GM12878 (cell line): ENCODE data around the gene SCN8A. TPM values are rescaled to one million over a fixed set of nuclear protein-coding genes. Genes with fewer than 3 reads are reported as not detected.

Source experiments
- ATAC-seq: fragments of 200-7000 bp; cut with Tn5 transposase; 3 replicates; pipeline ENCODE4 v1.9.1; 2020; ENCODE audit warnings: mild to moderate bottlenecking, moderate library complexity
- BruUV-seq: library from RNA; stranded (reverse); fragments of 400-500 nt; replicated peaks from 2 replicates; lab custom pipeline; 2021; lab: Mats Ljungman, UMichigan
- CTCF ChIA-PET: fragments of 300-600 bp; sonication (Branson Sonifier 250); formaldehyde crosslinking; extraction: SDS; loops from one replicate; lab custom pipeline; 2021; ENCODE audit warnings: inconsistent platforms; lab: Yijun Ruan, JAX
- POLR2A ChIA-PET: fragments of 350-600 bp; formaldehyde crosslinking; extraction: SDS; loops from one replicate; lab custom pipeline; 2021; ENCODE audit warnings: inconsistent platforms; lab: Charles Lee
- RAD21 ChIA-PET: fragments of 300-600 bp; sonication (Branson Sonifier 250); formaldehyde crosslinking; loops from one replicate; lab custom pipeline; 2023; ENCODE audit warnings: antibody characterized with exemption; ENCODE audit not compliant: unreplicated experiment; lab: Charles Lee
- SMC1A ChIA-PET: fragments of 300-600 bp; sonication (Branson Sonifier 250); formaldehyde crosslinking; loops from one replicate; lab custom pipeline; 2023; ENCODE audit not compliant: unreplicated experiment, uncharacterized antibody; lab: Charles Lee
- DNase-seq: peaks from one replicate; pipeline ENCODE4 v3.0.0-alpha.2; 2011; ENCODE audit warnings: low read depth, low spot score
- FAIRE-seq: peaks from 3 replicates; lab custom pipeline; 2011; peaks lifted over from hg19 to GRCh38; lab: Jason Lieb, UNC
- H2AFZ ChIP-seq: 2 replicates; pipeline ENCODE4 v1.6.0; 2011; ENCODE audit warnings: low read depth, low read length, control low read depth; ENCODE audit not compliant: control insufficient read depth
- H3K27ac ChIP-seq: 2 replicates; pipeline ENCODE4 v1.5.1; 2011; ENCODE audit warnings: control low read depth; ENCODE audit not compliant: control insufficient read depth, insufficient read depth
- H3K27me3 ChIP-seq, 2 experiments: replicated peaks in 1 of 2; 2 replicates each; pipeline versions ENCODE4 v1.6.0 to v1.6.1; 2011; ENCODE audit warnings: low read length in 1 of 2; ENCODE audit not compliant: control insufficient read depth in 2 of 2, insufficient read depth in 2 of 2
- H3K36me3 ChIP-seq, 2 experiments: 2 replicates each; pipeline ENCODE4 v1.5.1; 2011; ENCODE audit warnings: low read length in 1 of 2; ENCODE audit not compliant: control insufficient read depth in 2 of 2, insufficient read depth in 2 of 2
- H3K4me1 ChIP-seq: 2 replicates; pipeline ENCODE4 v1.6.1; 2011; ENCODE audit warnings: mild to moderate bottlenecking, low read length, moderate library complexity, mixed read lengths; ENCODE audit not compliant: control insufficient read depth, insufficient read depth
- H3K4me2 ChIP-seq: 2 replicates; pipeline ENCODE4 v1.6.0; 2011; ENCODE audit warnings: control low read depth; ENCODE audit not compliant: control insufficient read depth, insufficient read depth
- H3K4me3 ChIP-seq: fragments of 200-600 bp; sonication (generic); 2 replicates; pipeline ENCODE4 v1.5.1; 2016
- H3K79me2 ChIP-seq: 2 replicates; pipeline ENCODE4 v1.6.0; 2011; ENCODE audit warnings: low read length; ENCODE audit not compliant: control insufficient read depth, insufficient read depth
- H3K9ac ChIP-seq: 2 replicates; pipeline ENCODE4 v1.8.0; 2011; ENCODE audit warnings: low read length, control low read depth, mixed read lengths; ENCODE audit not compliant: control insufficient read depth, insufficient read depth
- H3K9me3 ChIP-seq: replicated peaks from 3 replicates; pipeline ENCODE4 v1.5.1; 2011; ENCODE audit warnings: mild to moderate bottlenecking, low read length; ENCODE audit not compliant: control insufficient read depth, insufficient read depth
- H4K20me1 ChIP-seq: 2 replicates; pipeline ENCODE4 v1.6.0; 2011; ENCODE audit not compliant: control insufficient read depth, insufficient read depth
- CEBPZ ChIP-seq: fragments of 150-350 bp; IDR thresholded peaks from 2 replicates; pipeline ENCODE4 v1.6.1; 2016; ENCODE audit warnings: low read depth, low read length
- PML ChIP-seq: IDR thresholded peaks from 2 replicates; pipeline ENCODE4 v1.6.1; 2012; ENCODE audit warnings: low read length, inconsistent platforms
- YY1 ChIP-seq: IDR thresholded peaks from 2 replicates; pipeline ENCODE4 v1.6.1; 2011; ENCODE audit warnings: low read depth, mild to moderate bottlenecking, low read length
- WGBS: methylation state at CpG from one replicate; pipeline ENCODE4 v1.1.6; 2016; ENCODE audit warnings: low lambda C conversion rate; ENCODE audit not compliant: insufficient replicate concordance, insufficient coverage; ENCODE audit errors: missing lambda C conversion rate; 5-methylcytosine and 5-hydroxymethylcytosine counted together
- in situ Hi-C: fragments of 300-500 bp; cut with MboI; formaldehyde crosslinking; loops from 9 replicates; pipeline ENCODE4 v1.14.3; 2018; ENCODE audit warnings: mixed read lengths
- intact Hi-C: fragments of 100-400 bp; cut with micrococcal nuclease; formaldehyde crosslinking; loops from one replicate; pipeline ENCODE4 v1.14.2; 2022; ENCODE audit not compliant: unreplicated experiment
- polyA plus RNA-seq, 11 experiments: library from polyadenylated mRNA; depleted of rRNA in 4 of 11; unstranded in 6 of 11; stranded (reverse) in 5 of 11; fragments of >200 nt; fragmentation: Nextera tagmentation in 4 of 11; fragmentation: Illumina TruSeq in 1 of 11; extraction: Ambion mirVana in 4 of 11; extraction: Trizol in 1 of 11; gene quantifications; 1 replicate in 1 of 11; 2 replicates in 10 of 11; pipeline versions ENCODE4 v1.2.1 to v1.2.3, GENCODE V29; 2011 to 2016; ENCODE audit warnings: inconsistent platforms in 2 of 11, missing spikeins in 2 of 11, low read depth in 1 of 11
- total RNA-seq, 4 experiments: library from RNA; depleted of rRNA in 3 of 4; stranded (reverse); fragments of >200 nt in 3 of 4; fragmentation: Illumina TruSeq in 1 of 4; extraction: Trizol in 1 of 4; gene quantifications; 2 replicates each; pipeline versions ENCODE4 v1.2.1 to v1.2.3, GENCODE V29; 2013 to 2021

Gene SCN8A
- total and polyA plus RNA-seq, 10 of the 15 experiments (the other 5 are each of a cell fraction or from before 2014, with no cell fraction given) = 0.02 to 0.23 (median 0.06) TPM; not detected in 2

GRCh38 chr12:51771008-51771407, 180.0 kb downstream of the SCN8A start:
- Histone ChIP-seq H3K9me3 (no peaks in the 10 kb centered on the region), H3K36me3 (no peaks in the 10 kb centered on the region), H3K79me2 (no peaks in the 10 kb centered on the region), H2AFZ (no peak overlapping the region), H3K9ac (no peak overlapping the region), H3K27me3 (peaks cover 0 to 3% of the 10 kb centered on the region in 2 experiments; a peak in 1 of 4 replicates), H3K4me1 (no peaks in the 10 kb centered on the region), H4K20me1 (no peaks in the 10 kb centered on the region), H3K27ac (no peak overlapping the region), H3K4me3 (no peak overlapping the region), H3K4me2 (no peak overlapping the region)
- WGBS = 96% methylated on average over 1 of the region's 1 CpG
- ChIA-PET CTCF (no interaction called here), RAD21 (no interaction called here), POLR2A (no interaction called here), SMC1A (no interaction called here)
- no peak for TF ChIP-seq YY1
- no peak for TF ChIP-seq CEBPZ
- TF ChIP-seq PML = no peak
- DNase-seq (no peak), FAIRE-seq (no peak), ATAC-seq (no peak)
- intact Hi-C loops = no loop called here
- in situ Hi-C loops = no loop called here
- no TSS peak for BruUV-seq
